Fibroblast of villous mesenchyme (primary cell): Measurements from ENCODE around the gene AJM1. TPM values are rescaled to one million over a fixed set of nuclear protein-coding genes. Genes with fewer than 3 reads are reported as not detected.

Experiments used
- DNase-seq: peaks from one replicate; pipeline ENCODE4 v3.0.0-alpha.2; 2010; ENCODE audit warnings: low read depth
- H3K4me3 ChIP-seq: 2 replicates; pipeline ENCODE4 v1.5.1; 2011; ENCODE audit warnings: low read depth, mild to moderate bottlenecking, low read length
- small RNA-seq: library from RNA; depleted of rRNA; stranded (forward); fragments of <200 nt; gene quantifications from one replicate; pipeline ENCODE3, GENCODE V24; 2012
- total RNA-seq: library from RNA; depleted of rRNA; stranded (reverse); fragments of >200 nt; gene quantifications from 2 replicates; pipeline ENCODE4 v1.2.3, GENCODE V29; 2012
- TF ChIP-seq, protein P1 (sequence below): IDR thresholded peaks from 2 replicates; pipeline ENCODE4 v1.5.1; 2012; ENCODE audit warnings: low read depth, mild to moderate bottlenecking, low read length; ENCODE audit not compliant: insufficient read depth

The AJM1 gene
- total RNA-seq, 1 donor, result 0.86 TPM

- TF ChIP-seq, protein P1, sequence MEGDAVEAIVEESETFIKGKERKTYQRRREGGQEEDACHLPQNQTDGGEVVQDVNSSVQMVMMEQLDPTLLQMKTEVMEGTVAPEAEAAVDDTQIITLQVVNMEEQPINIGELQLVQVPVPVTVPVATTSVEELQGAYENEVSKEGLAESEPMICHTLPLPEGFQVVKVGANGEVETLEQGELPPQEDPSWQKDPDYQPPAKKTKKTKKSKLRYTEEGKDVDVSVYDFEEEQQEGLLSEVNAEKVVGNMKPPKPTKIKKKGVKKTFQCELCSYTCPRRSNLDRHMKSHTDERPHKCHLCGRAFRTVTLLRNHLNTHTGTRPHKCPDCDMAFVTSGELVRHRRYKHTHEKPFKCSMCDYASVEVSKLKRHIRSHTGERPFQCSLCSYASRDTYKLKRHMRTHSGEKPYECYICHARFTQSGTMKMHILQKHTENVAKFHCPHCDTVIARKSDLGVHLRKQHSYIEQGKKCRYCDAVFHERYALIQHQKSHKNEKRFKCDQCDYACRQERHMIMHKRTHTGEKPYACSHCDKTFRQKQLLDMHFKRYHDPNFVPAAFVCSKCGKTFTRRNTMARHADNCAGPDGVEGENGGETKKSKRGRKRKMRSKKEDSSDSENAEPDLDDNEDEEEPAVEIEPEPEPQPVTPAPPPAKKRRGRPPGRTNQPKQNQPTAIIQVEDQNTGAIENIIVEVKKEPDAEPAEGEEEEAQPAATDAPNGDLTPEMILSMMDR, result no peak
- no peak overlapping the region for H3K4me3 ChIP-seq
- DNase-seq, result no peak
Measured at GRCh38 chr9:136890661-136891060, 48.4 kb downstream of the AJM1 start.

Small RNAs within 50 kb of the gene (small RNA-seq; reads per million reads assigned to genes)
- gene AL355987.2 (not detected), gene MIR4292 (not detected), gene MIR4479 (not detected)

Other genes starting within 250 kb of the AJM1 start
- gene EGFL7, start 179.6 kb upstream of the AJM1 start, total RNA-seq, result 7.7 and 9.9 TPM in 2 replicates
- gene AGPAT2, start 155.0 kb upstream of the AJM1 start, total RNA-seq, result 31.5 and 34.5 TPM in 2 replicates
- under 0.01 and 0.43 TPM in 2 replicates for gene DIPK1B, start 129.9 kb upstream of the AJM1 start, total RNA-seq
- under 0.01 TPM in 1 of 2 replicates, not detected in the other for gene LCN10, start 99.5 kb upstream of the AJM1 start, total RNA-seq
- not detected in 2 replicates for gene LCN6, start 94.0 kb upstream of the AJM1 start, total RNA-seq
- not detected in 2 replicates for gene LCN8, start 84.2 kb upstream of the AJM1 start, total RNA-seq
- not detected in 2 replicates for gene LCN15, start 78.0 kb upstream of the AJM1 start, total RNA-seq
- 33.5 and 39.7 TPM in 2 replicates for gene TMEM141, start 51.1 kb upstream of the AJM1 start, total RNA-seq
- 0.32 and 0.43 TPM in 2 replicates for gene CCDC183, start 46.1 kb upstream of the AJM1 start, total RNA-seq
- 69.6 and 72.1 TPM in 2 replicates for gene RABL6, start 34.5 kb upstream of the AJM1 start, total RNA-seq
- gene PHPT1, start 6.9 kb downstream of the AJM1 start, total RNA-seq, result 75.4 and 105 TPM in 2 replicates
- 1.6 and 3.0 TPM in 2 replicates for gene MAMDC4, start 9.9 kb downstream of the AJM1 start, total RNA-seq
- gene EDF1, start 23.8 kb downstream of the AJM1 start, total RNA-seq, result 146 and 163 TPM in 2 replicates
- gene TRAF2, start 44.0 kb downstream of the AJM1 start, total RNA-seq, result 11.0 and 16.8 TPM in 2 replicates
- 104 and 115 TPM in 2 replicates for gene FBXW5, start 102.3 kb downstream of the AJM1 start, total RNA-seq
- 0.86 TPM in 1 of 2 replicates, not detected in the other for gene C8G, start 102.8 kb downstream of the AJM1 start, total RNA-seq
- gene LCN12, start 109.8 kb downstream of the AJM1 start, total RNA-seq, result 0.86 TPM in 1 of 2 replicates, not detected in the other
- gene PTGDS, start 135.0 kb downstream of the AJM1 start, total RNA-seq, result 10.8 and 21.9 TPM in 2 replicates
- 3.2 and 3.5 TPM in 2 replicates for gene LCNL1, start 140.5 kb downstream of the AJM1 start, total RNA-seq
- 9.9 and 18.0 TPM in 2 replicates for gene PAXX, start 149.9 kb downstream of the AJM1 start, total RNA-seq
- gene CLIC3, start 154.1 kb downstream of the AJM1 start, total RNA-seq, result 19.0 and 43.2 TPM in 2 replicates
- 14.7 and 15.5 TPM in 2 replicates for gene ABCA2, start 185.8 kb downstream of the AJM1 start, total RNA-seq
- gene FUT7, start 189.6 kb downstream of the AJM1 start, total RNA-seq, result not detected in 2 replicates
- gene NPDC1, start 203.7 kb downstream of the AJM1 start, total RNA-seq, result 6.4 and 13.0 TPM in 2 replicates
- not detected in 2 replicates for gene ENTPD2, start 211.6 kb downstream of the AJM1 start, total RNA-seq
- 5.2 TPM in 2 replicates for gene SAPCD2, start 228.1 kb downstream of the AJM1 start, total RNA-seq
- gene UAP1L1, start 235.0 kb downstream of the AJM1 start, total RNA-seq, result 16.0 and 31.2 TPM in 2 replicates
- 65.6 and 65.7 TPM in 2 replicates for gene MAN1B1, start 244.5 kb downstream of the AJM1 start, total RNA-seq